ENCODE results near the gene FBXO27.
"Not testable (repeated sequence)": the region's sequence is repeated elsewhere in the genome, so short reads cannot be mapped to it uniquely, and the experiment has no call there.

Gene FBXO27

DNA sequence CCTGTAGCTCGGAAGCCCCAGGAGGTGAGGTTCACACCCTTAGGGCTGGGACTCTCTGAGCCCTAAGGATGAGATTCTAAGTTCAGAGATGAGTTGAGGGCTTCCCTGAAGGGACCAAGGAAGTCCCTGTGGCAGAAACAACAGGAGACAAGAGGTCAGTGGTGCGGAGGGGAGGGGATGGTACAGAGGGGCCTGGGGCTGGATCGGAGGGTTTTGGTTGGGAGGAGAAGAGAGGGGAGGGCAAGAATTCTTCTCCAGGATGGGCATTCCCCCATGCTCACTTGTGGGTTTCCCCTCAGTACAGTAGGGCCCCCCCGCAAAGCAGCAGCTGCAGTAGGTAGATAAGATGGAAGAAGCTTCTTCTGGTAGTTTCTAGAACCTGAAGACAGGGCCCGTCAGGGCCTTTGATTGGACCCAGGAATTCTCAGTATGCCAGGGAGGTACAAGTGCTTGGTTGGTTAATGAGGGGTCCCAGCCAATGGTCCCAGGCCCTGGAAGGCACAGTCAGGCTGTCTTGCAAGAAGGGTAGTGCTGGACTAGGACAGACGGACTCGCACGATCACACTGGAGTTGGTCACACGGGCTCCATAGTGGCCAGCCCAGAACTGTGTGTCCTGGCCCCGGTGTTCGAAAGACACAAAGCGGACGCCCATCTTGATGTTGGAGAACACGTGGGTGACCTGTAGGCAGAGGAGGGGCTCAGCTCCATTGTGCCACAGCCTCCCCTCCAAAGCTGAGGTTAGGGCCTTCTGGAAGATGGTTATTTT lies 7.3 kb downstream of the FBXO27 start:
- H3K4me3 ChIP-seq: no peak overlapping the region

DNA sequence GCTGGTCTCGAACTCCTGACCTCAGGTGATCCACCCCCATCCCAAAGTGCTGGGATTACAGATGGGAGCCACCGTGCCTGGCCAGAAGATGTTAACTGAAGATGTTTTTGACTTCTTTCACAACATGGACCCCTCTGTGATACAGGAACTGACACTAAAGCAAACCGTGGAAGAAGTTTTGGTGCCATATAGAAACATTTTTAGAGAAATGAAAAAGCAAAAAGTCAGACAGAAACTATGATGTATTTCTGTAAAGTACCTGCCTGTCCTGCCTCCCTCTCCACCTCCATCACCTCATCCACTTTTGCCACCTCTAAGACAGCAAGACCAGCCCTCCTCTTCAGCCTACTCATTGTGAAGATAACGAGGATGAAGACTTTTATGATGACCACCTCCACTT lies 11.3 kb downstream of the FBXO27 start:
- H3K27me3 ChIP-seq (ENCODE audit: low read depth): peaks cover 6% of the 10 kb centered on the region
- in situ Hi-C loops (cut with MboI; ENCODE audit: low sequenced_read_pairs): no loop called here
- no peaks in the 10 kb centered on the region for H3K36me3 ChIP-seq (replicated peaks)
- DNase-seq (ENCODE audit: low spot score in 2 of 2): no peak
- H3K4me1 ChIP-seq: no peaks in the 10 kb centered on the region
- H3K9me3 ChIP-seq: no peaks in the 10 kb centered on the region
- H3K4me3 ChIP-seq: no peak overlapping the region

More for the DNA sequence above, 7.3 kb downstream of the FBXO27 start:
- Histone ChIP-seq H3K27me3 (ENCODE audit: low read depth) (no peaks in the 10 kb centered on the region; the same call in 1 of the 2 replicates), H3K9me3 (no peaks in the 10 kb centered on the region), H3K4me1 (no peaks in the 10 kb centered on the region), H3K36me3 (replicated peaks) (no peaks in the 10 kb centered on the region)
- no peak for DNase-seq (ENCODE audit: low spot score in 2 of 2)
- in situ Hi-C loops (cut with MboI; ENCODE audit: low sequenced_read_pairs): no loop called here

DNA sequence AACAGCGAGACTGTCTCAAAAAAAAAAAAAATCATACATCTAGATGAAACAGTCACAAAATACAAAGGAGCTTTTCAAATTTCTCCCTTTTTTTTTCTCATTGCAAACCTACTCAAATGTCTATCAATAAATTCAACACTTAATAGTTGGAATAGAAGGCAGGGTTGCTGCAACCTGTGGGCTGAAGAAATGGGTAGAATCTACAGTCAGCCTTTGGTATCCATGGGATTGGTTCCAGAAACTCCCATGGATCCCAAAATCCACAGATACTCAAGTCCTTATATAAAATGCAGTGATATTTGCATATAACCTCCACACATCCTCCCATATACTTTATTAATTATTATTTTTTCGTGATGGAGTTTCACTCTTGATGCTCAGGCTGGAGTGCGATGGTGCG lies 14.7 kb downstream of the FBXO27 start:
- Histone ChIP-seq H3K9me3 (no peaks in the 10 kb centered on the region), H3K36me3 (replicated peaks) (no peaks in the 10 kb centered on the region), H3K4me1 (no peaks in the 10 kb centered on the region), H3K27me3 (ENCODE audit: low read depth) (peaks cover 9% of the 10 kb centered on the region), H3K4me3 (no peak overlapping the region)
- in situ Hi-C loops (cut with MboI; ENCODE audit: low sequenced_read_pairs): no loop called here
- no peak for DNase-seq (ENCODE audit: low spot score in 2 of 2)

DNA sequence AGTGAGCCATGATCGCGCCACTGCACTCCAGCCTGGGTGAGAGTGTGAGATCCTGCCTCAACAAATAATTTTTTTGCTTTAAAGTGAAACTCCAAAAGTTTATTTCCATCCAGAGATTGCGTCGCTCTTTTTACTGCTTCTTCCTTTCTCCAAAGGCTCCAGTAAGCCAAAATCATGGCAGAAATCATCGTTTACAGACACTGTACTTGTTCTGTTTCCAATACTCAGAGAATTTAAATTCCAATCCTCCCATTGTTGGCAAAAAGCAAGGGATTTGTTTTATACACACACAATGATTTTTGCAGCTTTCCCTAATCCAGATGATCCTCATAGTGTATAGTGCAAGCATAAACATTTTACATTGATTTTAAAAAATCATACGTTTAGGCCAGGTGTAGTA lies 15.3 kb downstream of the FBXO27 start:
- in situ Hi-C loops (cut with MboI; ENCODE audit: low sequenced_read_pairs): no loop called here
- H3K36me3 ChIP-seq (replicated peaks): no peaks in the 10 kb centered on the region
- H3K4me1 ChIP-seq: no peaks in the 10 kb centered on the region
- peaks cover 9% of the 10 kb centered on the region for H3K27me3 ChIP-seq (ENCODE audit: low read depth)
- no peak for DNase-seq (ENCODE audit: low spot score in 2 of 2)
- no peak overlapping the region for H3K4me3 ChIP-seq
- no peaks in the 10 kb centered on the region for H3K9me3 ChIP-seq

DNA sequence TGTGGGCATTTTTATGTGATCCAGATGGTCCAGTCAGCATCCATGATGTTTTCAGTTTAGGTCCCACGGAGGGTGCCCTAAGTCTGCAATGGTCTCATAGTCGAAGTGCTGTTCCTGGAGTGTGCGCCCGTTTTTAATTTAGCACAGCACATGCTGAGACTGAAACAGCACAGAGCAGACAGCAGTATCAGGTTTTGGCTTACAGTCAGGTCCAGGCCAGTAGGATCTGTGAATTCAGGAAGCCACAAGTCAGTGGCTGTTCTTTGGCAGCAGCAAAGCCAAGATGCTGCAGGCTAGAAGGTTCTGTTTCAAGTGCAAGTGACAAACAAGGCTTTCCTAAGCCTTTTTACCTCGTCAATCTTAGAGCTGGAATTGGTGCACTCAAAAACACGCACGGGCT lies 18.3 kb downstream of the FBXO27 start:
- Histone ChIP-seq H3K27me3 (ENCODE audit: low read depth) (peaks cover 9% of the 10 kb centered on the region), H3K4me3 (no peak overlapping the region), H3K9me3 (no peaks in the 10 kb centered on the region), H3K4me1 (no peaks in the 10 kb centered on the region), H3K36me3 (replicated peaks) (no peaks in the 10 kb centered on the region)
- in situ Hi-C loops (cut with MboI; ENCODE audit: low sequenced_read_pairs): no loop called here
- no peak for DNase-seq (ENCODE audit: low spot score in 2 of 2)

DNA sequence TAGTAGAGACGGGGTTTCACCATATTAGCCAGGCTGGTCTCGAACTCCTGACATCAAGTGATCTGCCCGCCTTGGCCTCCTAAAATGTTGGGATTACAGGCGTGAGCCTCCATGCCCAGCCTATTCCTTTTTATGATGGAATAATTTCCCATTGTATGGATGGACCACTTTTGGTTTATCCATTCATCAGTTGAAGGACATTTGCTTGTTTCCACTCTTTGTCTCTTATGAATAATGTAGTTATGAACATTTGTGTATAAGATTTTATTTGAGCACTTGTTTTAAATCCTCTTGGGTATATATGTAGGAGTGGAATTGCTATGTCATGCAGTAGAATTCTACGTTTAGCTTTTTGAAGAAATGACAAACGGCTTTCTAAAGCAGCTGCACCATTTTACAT lies 23.3 kb downstream of the FBXO27 start:
- Histone ChIP-seq H3K27me3 (ENCODE audit: low read depth) (no peaks in the 10 kb centered on the region), H3K36me3 (replicated peaks) (no peaks in the 10 kb centered on the region), H3K9me3 (no peaks in the 10 kb centered on the region), H3K4me1 (no peaks in the 10 kb centered on the region), H3K4me3 (no peak overlapping the region)
- in situ Hi-C loops (cut with MboI; ENCODE audit: low sequenced_read_pairs): no loop called here
- no peak for DNase-seq (ENCODE audit: low spot score in 2 of 2)

DNA sequence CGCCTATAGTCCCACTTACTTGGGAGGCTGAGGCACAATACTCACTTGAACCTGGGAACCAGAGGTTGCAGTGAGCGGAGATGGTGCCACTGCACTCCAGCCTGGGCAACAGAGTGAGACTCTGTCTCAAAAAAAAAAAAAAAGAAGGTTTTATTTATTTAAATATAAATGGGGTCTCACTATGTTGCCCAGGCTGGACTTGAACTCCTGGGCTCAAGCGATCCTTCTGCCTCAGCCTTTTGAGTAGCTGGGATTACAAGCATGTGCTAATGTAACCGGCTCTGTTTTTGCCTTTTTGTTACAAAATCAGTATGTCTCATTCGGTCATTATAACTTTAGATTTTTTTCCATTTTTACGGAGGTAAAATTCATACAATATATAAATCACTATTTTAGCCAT lies 24.2 kb downstream of the FBXO27 start:
- H3K27me3 ChIP-seq (ENCODE audit: low read depth): no peaks in the 10 kb centered on the region
- no peaks in the 10 kb centered on the region for H3K4me1 ChIP-seq
- H3K9me3 ChIP-seq: no peaks in the 10 kb centered on the region
- no peak for DNase-seq (ENCODE audit: low spot score in 2 of 2)
- H3K4me3 ChIP-seq: no peak overlapping the region
- H3K36me3 ChIP-seq (replicated peaks): no peaks in the 10 kb centered on the region
- in situ Hi-C loops (cut with MboI; ENCODE audit: low sequenced_read_pairs): no loop called here

DNA sequence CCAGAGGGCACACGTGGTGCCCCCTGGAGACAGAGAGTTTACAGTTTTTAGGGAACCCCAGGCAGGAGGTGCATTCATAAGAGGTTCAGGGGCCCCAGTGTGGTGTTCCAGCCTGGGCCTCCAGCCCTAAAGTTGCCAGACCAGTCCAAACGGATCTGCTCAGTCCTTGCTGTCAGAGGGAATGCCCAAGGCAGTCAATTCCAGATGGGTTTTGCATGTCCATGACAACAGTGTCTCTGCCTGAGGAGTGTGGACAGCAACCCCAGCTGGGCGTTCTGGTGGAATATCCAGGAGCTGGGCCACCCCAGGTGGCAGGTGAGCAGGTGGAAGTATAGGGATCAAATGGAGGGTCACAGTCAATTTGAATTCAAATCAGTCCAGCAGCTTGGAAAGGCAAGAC lies 25.3 kb downstream of the FBXO27 start:
- Histone ChIP-seq H3K4me1 (no peaks in the 10 kb centered on the region), H3K9me3 (no peaks in the 10 kb centered on the region), H3K27me3 (ENCODE audit: low read depth) (no peaks in the 10 kb centered on the region), H3K36me3 (replicated peaks) (no peaks in the 10 kb centered on the region), H3K4me3 (no peak overlapping the region)
- DNase-seq (ENCODE audit: low spot score in 2 of 2): no peak
- in situ Hi-C loops (cut with MboI; ENCODE audit: low sequenced_read_pairs): no loop called here

DNA sequence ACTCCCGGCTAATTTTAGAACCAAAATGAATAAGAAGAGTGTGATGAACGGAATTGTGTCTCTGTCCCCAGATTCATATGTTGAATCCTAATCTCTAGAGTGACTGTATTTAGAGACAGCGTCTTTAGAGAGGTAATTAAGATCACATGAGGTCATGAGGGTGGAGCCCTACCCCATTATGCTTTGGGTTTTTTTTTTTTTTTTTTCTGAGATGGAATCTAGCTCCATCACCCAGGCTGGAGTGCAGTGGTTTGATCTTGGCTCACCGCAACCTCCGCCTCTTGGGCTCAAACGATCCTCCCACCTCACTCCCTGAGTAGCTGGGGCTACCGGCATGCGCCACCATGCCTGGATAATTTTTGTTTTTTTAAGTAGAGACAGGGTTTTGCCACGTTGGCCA lies 27.9 kb downstream of the FBXO27 start:
- Histone ChIP-seq H3K9me3 (no peaks in the 10 kb centered on the region), H3K4me3 (no peak overlapping the region), H3K27me3 (ENCODE audit: low read depth) (no peaks in the 10 kb centered on the region), H3K36me3 (replicated peaks) (no peaks in the 10 kb centered on the region), H3K4me1 (no peaks in the 10 kb centered on the region)
- no peak for DNase-seq (ENCODE audit: low spot score in 2 of 2)
- in situ Hi-C loops (cut with MboI; ENCODE audit: low sequenced_read_pairs): no loop called here

DNA sequence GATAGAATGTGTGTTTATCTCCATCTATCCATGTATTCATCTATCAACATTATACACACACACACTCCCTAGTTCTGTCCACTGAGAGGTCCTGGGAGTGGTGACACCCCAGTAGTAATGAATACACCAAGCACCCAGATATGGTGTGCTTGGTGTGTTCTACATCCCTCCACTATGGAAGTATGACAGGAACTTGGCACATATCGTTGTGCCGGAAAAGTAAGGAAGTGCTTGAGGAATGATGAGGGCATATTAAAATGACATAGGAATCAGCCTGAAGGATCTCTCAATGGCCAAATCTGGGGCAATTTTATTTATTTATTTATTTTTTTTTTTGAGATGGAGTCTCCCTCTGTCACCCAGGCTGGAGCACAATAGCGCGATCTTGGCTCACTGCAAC lies 28.6 kb downstream of the FBXO27 start:
- Histone ChIP-seq H3K27me3 (ENCODE audit: low read depth) (no peaks in the 10 kb centered on the region), H3K36me3 (replicated peaks) (no peaks in the 10 kb centered on the region), H3K4me3 (no peak overlapping the region), H3K4me1 (no peaks in the 10 kb centered on the region), H3K9me3 (no peaks in the 10 kb centered on the region)
- in situ Hi-C loops (cut with MboI; ENCODE audit: low sequenced_read_pairs): no loop called here
- no peak for DNase-seq (ENCODE audit: low spot score in 2 of 2)

DNA sequence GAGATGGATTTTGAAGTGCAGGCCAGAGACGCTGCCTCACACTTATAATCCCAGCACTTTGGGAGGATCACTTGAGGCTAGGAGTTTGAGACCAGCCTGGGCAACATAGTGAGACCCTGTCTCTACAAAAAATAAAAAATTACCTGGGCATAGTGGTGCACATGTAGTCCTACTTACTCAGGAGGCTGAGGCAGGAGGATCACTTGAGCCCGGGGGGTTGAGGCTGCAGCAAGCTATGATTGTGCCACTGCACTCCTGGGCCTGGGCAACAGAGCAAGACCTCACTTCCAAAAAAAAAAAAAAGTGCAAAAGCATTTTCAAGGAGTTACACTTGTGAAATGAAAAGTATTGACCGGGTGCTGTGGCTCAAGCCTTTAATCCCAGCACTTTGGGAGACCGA lies 29.2 kb downstream of the FBXO27 start:
- in situ Hi-C loops (cut with MboI; ENCODE audit: low sequenced_read_pairs): no loop called here
- H3K9me3 ChIP-seq: no peaks in the 10 kb centered on the region
- no peak for DNase-seq (ENCODE audit: low spot score in 2 of 2)

DNA sequence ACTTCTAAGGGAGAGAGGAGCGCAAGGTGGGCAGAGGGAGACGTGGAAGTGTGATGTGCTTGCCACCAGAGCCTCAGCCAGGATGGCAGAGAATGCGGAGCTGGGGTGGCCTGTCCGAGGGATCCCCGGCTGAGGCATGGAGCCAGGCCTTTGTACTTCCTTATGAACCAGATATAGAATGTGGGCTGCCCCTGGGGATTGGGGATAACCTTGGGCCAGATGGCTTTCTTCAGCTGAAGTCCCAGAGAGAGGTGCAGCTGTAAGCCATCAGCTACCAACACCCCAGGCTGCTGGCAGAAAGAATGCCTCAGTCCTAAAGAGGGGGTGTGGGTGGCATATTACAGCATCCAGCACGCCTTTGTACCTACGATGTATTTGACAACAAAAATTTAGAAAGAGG lies 31.3 kb downstream of the FBXO27 start:
- no peaks in the 10 kb centered on the region for H3K9me3 ChIP-seq
- H3K27me3 ChIP-seq (ENCODE audit: low read depth): no peaks in the 10 kb centered on the region
- no peaks in the 10 kb centered on the region for H3K36me3 ChIP-seq (replicated peaks)
- H3K4me3 ChIP-seq: no peak overlapping the region
- no peaks in the 10 kb centered on the region for H3K4me1 ChIP-seq
- in situ Hi-C loops (cut with MboI; ENCODE audit: low sequenced_read_pairs): no loop called here
- no peak for DNase-seq (ENCODE audit: low spot score in 2 of 2)

More for the DNA sequence above, 29.2 kb downstream of the FBXO27 start:
- H3K4me3 ChIP-seq: no peak overlapping the region
- no peaks in the 10 kb centered on the region for H3K36me3 ChIP-seq (replicated peaks)
- H3K4me1 ChIP-seq: no peaks in the 10 kb centered on the region
- no peaks in the 10 kb centered on the region for H3K27me3 ChIP-seq (ENCODE audit: low read depth)

DNA sequence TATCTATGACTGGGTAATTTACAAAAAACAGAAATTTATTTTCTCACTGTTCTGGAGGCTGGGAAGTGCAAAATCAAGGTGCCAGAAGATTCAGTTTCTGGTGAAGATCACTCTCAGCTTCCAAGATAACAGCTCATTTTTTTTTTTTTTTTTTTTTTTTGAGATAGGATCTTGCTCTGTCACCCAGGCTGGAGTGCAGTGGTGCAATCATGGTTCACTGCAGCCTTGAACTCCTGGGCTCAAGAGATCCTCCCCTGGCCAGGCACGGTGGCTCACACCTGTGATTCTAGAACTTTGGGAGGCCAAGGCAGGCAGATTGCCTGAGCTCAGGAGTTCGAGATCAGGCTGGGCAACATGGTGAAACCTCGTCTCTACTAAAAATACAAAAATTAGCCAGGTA lies 34.8 kb downstream of the FBXO27 start:
- H3K27me3 ChIP-seq (ENCODE audit: low read depth); H3K9me3 ChIP-seq; in situ Hi-C loops (cut with MboI; ENCODE audit: low sequenced_read_pairs); DNase-seq (ENCODE audit: low spot score in 2 of 2); H3K4me1 ChIP-seq; H3K36me3 ChIP-seq (replicated peaks); H3K4me3 ChIP-seq: not testable (repeated sequence)

DNA sequence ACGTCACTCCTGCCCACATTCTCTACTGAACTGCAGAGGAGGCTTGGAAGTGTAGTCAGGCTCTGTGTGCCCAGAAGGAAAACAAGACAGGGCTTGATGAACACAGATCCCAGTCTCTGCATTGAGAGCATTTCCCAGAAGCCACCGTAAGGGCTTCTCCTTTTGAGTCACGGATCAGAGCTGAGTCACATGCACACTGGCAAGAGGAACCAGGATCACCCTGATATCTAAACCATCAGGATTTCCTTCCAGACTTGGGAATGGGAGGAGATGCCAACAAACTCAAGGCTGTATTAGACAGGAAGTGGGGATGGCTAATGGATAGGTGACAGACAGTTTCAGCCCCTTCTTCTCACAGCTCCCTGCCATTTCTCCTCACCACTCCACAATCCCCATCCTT lies 39.1 kb downstream of the FBXO27 start:
- Histone ChIP-seq H3K4me1 (no peaks in the 10 kb centered on the region), H3K27me3 (ENCODE audit: low read depth) (peaks cover 5% of the 10 kb centered on the region; the same call in 1 of the 2 replicates), H3K36me3 (replicated peaks) (no peaks in the 10 kb centered on the region), H3K9me3 (no peaks in the 10 kb centered on the region), H3K4me3 (no peak overlapping the region)
- in situ Hi-C loops (cut with MboI; ENCODE audit: low sequenced_read_pairs): no loop called here
- no peak for DNase-seq (ENCODE audit: low spot score in 2 of 2)

All from HAP-1 (cell line).